T1000 (cell line): ENCODE measurements around the gene ZNF627.
A peak's percentile ranks its signal among the peaks of the same experiment; 100 is the strongest.
"Not testable (repeated sequence)": the region's sequence is repeated elsewhere in the genome, so short reads cannot be mapped to it uniquely, and the experiment has no call there.

Experiments used
- DNase-seq: peaks from one replicate; lab custom pipeline; 2025; ENCODE audit warnings: mixed read lengths; lab: John Stamatoyannopoulos, UW

ZNF627 gene

DNA sequence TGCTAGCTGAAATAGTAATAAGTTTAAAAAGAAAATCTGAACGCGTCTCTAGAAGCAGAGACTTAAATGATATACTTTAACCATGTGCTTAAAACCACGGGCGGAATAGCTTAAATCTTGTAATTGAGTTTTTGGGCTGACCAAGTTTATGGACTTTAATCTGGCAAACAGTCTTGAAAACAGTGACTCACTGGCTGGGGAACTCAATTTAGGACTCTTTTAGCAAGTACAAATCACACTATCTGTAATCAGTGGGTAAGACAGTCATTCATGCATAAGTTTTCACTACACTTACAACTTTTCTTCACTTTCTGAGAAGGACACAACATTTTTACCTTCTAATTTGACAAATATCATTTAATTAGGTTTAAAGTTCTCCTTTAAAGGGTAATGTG, 26.8 kb downstream of the ZNF627 start:
- DNase-seq, result no peak

DNA sequence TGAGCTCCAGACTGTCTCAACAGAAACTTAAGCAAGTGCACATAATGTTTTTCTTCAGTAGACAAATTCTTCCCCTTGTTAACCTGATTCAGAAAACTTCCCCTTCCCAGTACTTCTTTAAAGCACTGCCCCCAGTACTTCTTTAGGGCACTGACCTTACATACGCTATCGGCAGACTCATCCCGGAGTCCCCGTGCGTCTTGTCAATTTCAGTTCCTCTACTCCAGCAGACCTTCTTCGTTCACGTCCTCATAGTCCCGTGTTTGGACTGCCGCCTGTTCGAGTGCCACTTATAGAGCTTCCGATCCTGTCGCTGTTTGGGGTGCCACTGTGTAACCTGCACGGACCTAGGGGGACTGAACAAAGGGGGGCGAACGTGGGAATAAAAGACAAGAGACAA, 29.0 kb downstream of the ZNF627 start:
- DNase-seq, result no peak

DNA sequence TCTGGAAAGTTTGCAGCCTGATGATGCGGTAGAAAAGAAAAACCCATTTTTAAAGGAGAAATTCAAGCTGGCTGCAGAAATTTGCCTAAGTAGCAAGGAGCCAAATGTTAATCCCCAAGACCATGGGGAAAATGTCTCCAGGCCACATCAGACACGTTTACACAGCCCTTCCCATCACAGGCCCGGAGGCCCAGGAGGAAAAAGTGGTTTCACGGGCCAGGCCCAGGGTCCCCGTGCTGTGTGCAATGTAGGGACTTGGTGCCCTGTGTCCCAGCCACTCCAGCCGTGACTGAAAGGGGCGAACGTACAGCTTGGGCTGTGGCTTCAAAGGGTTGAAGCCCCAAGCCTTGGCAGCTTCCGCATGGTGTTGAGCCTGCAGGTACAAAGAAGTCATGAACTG, 35.9 kb downstream of the ZNF627 start:
- DNase-seq, result no peak

DNA sequence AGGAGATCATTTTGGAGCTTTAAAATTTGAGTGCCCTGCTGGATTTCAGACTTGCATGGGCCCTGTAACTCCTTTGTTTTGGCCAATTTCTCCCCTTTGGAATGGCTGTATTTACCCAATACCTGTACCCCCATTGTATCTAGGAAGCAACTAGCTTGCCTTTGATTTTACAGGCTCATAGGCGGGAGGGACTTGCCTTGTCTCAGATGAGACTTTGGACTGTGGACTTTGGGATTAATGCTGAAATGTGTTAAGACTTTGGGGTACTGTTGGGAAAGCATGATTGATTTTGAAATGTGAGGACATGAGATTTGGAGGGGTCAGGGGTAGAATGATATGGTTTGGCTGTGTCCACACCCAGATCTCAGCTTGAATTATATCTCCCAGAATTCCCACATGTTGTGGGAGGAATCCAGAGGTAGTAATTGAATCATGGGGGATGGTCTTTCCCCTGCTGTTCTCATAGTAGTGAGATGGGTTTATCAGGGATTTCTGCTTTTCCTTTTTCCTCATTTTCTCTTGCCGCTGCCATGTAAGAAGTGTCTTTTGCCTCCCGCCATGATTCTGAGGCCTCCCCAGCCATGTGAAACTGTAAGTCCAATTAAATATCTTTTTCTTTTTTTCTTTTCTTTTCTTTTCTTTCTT, 36.9 kb downstream of the ZNF627 start:
- not testable (repeated sequence) for DNase-seq

DNA sequence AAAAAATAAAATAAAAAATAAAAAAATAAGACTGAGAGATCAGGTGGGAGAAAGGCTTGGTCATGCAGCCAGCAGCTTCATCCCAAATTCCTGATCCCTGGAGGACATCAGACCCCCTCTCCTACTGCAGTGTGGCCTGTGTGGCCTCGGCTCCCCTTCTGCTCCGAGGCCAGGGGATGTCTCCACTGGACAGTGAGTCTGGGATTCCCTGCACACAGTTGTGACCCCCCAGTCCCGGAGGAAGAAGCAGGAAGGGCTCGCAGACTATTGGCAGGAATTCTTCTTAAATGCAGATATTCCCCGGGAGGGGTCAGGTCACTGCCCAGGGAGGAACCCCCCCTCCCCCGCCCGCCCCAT, 41.9 kb downstream of the ZNF627 start:
- DNase-seq, result no peak

DNA sequence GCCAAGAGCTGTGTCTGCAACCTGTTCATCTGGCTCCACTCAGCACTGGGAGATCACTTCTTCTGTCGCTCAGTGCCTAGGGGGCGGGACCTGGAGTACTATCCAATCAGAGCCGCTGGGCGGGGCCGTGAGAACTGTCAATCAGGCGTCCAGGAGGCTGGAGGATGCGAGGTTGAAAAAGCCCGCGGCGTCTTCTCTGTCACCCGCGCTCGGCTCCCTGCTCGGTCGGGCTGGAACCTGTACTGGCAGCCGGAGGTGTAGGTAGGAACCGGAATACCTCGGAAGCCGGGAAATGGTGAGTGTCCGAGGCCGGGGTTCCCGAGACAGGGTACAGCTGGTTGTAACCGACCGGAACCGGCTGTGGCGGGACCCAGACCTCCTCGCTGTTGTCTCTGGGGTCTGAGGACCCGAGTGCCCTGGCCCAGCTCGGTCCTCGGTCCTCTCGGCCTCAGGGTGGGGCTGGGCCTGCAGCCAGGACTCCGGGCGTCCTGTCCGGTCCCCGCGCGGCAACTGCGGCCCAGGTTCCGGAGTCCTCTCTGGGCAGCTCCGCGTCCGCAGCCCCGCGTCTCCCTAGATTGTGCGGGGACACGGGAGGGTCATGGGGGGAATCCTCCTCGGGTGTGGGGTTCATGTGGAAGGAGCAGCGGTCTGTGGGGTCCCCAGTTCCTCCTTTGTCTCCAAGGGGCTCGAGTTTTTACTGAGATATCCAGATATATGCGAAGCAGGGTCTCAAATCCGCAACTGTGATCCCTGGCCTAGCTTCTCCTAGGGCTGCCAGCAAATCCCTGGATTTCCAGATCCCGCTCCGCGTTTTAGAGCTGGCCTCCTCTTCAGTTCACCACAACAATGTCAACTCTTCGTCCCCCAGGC, 42.6 kb downstream of the ZNF627 start:
- peak; percentile 89 for DNase-seq

DNA sequence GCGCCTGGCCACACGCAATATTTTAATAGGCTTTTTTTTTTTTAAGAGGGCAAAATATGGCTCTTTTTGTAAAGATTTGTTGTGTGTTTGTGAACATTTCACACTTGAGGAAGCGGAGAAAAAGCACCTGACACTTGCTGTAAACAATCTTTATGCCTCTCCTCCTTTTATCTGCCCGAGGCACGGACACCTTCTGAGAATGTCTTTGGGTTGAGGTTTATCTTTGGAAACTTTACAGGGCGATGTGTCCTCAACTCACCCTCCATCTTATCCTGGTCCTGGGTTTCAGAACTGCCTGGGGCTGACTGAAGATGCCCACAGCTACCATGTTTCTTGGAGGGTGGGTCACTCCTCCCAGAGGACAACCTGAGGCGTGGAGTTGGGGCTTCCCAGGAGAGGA, 44.0 kb downstream of the ZNF627 start:
- DNase-seq, result no peak

DNA sequence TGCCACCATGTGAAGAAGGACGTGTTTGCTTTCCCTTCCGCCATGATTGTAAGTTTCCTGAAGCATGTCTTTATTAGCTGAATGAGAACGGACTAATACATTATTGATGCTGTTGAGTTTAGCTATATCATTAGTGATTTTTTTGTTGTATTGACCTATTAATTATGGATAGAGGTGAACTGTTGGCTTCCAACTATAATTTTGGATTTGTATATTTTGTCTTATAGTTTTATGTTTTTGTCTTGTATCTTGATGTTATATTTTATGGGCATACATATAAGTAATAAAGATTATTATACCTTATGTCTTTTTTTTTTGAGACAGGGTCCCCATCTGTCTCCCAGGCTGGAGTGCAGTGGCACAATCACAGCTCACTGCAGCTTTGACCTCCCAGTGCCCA, 45.6 kb downstream of the ZNF627 start:
- no peak for DNase-seq

DNA sequence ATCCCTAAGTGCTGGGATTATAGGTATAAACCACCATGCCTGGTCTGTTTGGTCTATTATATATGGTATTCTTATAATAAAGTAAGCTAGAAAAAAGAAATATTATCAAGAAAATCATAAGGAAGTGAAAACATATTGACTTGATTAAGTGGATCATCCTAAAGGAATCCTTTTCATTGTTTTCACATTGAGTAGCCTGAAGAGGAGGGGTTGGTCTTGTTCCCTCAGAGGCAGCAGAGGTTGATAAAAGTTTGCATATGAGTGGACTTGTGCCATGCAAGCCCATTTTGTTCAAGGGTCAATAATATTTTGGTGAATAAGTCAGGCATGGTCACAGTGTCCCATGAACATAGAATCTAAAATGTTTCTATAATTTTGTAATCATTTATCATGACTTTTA, 52.7 kb downstream of the ZNF627 start:
- no peak for DNase-seq

DNA sequence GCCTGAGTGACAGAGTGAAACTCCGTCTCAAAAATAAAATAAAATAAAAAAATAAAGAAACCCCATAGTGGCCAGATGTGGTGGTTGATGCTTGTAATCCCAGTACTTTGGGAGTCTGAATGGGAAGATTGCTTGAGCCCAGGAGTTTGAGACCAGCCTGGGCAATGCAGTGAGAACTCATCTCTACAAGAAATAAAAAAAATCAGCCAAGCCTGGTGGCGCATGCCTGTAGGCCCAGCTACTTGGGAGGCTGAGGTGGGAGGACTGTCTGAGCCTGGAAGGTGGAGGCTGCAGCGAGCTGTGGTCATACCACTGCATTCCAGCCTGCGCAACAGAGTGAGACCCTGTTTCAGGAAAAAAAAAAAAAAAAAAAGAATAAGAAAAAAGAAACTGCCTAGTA, 53.8 kb downstream of the ZNF627 start:
- DNase-seq, result no peak

DNA sequence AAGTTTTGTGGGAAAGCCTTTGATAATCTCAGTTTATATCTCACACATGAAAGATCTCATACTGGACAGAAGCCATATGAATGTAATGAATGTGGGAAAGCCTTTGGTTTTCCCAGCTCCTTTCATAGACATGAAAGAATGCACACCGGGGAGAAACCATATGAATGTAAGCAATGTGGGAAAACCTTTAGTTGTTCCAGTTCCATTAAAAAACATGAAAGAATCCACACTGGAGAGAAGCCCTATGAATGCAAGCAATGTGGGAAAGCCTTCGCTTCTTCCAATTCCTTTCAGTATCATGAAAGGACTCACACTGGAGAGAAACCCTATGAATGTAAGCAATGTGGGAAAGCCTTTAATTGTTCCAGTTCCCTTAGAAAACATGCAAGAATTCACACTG, 54.8 kb downstream of the ZNF627 start:
- no peak for DNase-seq

DNA sequence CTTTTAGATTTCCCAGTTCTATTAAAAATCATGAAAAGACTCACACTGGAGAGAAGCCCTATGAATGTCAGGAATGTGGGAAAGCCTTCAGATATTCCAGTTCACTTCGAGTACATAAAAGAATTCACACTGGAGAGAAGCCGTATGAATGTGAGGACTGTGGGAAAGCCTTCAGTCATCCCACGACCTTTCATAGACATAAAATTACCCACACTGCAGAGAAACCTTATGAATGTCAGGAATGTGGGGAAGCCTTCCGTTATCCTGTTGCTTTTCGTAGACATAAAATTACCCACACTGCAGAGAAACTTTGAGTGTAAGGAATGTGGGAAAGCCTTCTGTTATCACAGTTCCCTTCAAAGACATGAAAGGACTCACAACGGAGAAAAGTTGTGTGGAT, 55.2 kb downstream of the ZNF627 start:
- DNase-seq, result no peak

DNA sequence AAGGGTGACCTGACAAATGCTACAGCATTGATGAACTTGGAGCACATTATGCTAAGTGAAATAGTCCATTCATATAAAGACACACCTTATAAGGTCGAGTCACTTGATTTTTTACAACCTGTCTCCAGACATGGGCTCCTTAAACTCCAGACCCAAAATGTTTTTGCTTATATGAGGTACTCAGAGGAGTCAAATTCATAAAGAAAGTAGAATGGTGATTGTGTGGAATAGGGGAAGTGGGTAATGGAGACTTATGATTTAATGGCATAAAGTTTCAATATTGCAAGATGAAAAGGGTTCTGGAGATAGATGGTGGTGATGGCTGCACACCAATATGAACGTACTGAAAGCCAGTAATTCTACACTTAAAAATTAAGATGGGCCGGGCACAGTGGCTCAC, 59.3 kb downstream of the ZNF627 start:
- DNase-seq, result no peak

DNA sequence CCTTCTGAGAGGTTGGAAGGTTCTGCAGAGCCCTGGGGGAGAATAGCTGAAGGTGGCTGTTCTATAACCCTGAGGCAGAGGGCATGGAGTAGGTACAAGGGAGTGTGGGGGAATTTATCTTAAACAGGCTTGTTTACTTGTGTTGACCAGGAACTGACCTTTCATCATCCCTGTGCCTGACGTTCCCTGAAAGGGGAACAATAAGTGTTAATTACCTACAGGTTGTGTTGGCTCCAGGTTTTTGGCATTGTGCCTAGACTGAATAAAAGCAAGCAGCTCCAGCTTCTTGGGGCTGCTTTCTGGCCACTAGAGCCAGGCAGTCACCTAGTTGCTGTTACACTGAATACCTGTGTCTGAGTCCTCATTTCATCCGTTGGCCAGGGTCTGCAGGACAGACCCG, 60.0 kb downstream of the ZNF627 start:
- no peak for DNase-seq

DNA sequence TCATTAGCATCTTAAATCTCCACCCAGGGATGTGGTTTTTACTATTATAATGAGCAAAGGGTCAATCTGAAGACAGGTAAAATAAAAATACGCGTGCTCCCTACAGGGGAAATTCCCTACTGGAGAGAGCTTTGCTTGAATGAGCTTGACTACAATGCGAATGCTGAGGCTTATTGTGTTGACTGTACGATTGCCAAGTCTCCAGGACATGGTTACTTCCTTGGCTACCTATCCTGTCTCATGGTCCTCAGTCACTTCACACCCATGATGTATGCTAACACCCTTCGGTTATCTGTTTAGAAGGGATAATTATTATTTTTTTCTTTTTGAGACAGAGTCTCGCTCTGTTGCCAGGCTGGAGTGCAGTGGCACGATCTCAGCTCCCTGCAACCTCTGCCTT, 61.7 kb downstream of the ZNF627 start:
- no peak for DNase-seq

DNA sequence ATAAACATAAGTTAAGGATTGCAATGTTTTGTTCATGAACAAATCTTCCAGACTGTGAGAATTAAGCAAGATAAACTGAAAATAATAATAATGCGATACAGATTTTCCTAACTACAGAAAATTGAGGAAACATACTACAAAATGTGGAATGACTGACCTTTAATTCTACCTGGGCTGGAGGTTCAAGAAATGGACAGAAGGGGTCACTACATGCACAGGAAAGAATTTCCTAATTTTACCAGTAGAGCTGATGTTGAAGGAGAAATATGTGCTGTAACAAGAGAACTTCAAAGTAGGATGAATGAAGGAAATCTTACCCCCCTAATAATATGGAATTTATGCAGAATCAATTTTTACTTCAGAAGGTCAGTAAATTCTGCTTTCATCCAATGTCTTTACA, 62.3 kb downstream of the ZNF627 start:
- no peak for DNase-seq

DNA sequence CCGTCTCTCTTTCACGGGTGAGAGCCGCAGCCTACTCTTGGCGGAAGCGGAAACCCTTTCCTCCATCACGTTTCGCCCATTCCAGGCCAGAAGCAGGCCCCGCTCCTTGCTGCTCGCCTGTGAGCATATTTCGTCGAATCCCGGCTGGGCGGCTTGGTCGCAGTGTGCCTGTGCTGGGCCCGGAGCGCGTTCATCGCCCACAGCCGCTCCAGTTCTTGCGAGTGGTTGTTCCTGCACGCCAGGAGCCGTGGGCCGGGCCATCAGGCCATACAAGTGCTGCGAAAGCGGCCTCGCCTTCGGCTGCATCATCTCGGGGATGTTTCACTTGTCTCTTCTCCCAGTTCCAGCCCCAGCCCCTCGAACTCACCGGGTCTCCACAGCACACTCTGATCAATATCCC, 65.0 kb downstream of the ZNF627 start:
- no peak for DNase-seq

DNA sequence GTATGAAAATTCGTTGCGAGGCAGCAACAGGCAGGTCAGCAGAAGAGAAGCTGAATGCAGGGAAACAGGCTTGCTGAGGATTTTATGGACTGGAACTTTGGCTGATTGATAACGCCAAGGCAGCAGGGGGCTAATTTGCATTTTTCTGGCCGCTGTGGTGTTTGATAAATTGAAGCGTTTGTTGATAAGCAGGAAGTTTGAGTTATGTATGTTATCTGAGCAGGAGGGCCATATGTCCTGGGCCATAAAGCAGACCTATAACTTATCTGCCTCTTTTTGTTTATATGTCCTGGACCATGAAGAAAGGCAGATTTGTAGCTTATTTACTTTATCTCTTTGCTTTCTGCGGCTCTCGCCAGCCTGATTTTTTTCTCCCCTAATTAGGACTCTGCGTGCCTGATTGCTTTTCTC, 65.9 kb downstream of the ZNF627 start:
- no peak for DNase-seq
